K562 (cell line): ENCODE results near the gene TTBK2. TPM values are rescaled to one million over a fixed set of nuclear protein-coding genes. Genes with fewer than 3 reads are reported as not detected.

ENCODE experiments used
- ATAC-seq: fragments of 200-7000 bp; cut with Tn5 transposase; 3 replicates; pipeline ENCODE4 v1.9.1; 2020; ENCODE audit warnings: moderate library complexity
- BruUV-seq: library from RNA; stranded (reverse); fragments of 400-500 nt; replicated peaks from 2 replicates; lab custom pipeline; 2021; lab: Mats Ljungman, UMichigan
- CTCF ChIA-PET: fragments of 300-600 bp; formaldehyde crosslinking; extraction: SDS; loops from one replicate; lab custom pipeline; 2021; ENCODE audit warnings: low intra/inter-chr PET ratio; lab: Yijun Ruan, JAX
- POLR2A ChIA-PET: fragments of 300-600, 350-650 bp; sonication (Branson Sonifier 250); formaldehyde crosslinking; extraction: SDS; loops from one replicate; lab custom pipeline; 2021; ENCODE audit warnings: antibody characterized with exemption, inconsistent platforms; lab: Yijun Ruan, JAX
- DNase-seq, 4 experiments: peaks; one replicate each; pipeline versions ENCODE4 v3.0.0 to v3.0.0-alpha.2; 2011 to 2018; ENCODE audit warnings: low spot score in 3 of 4, mixed read lengths in 3 of 4; ENCODE audit errors: extremely low read depth in 1 of 4
- FAIRE-seq: peaks from 2 replicates; lab custom pipeline; 2011; peaks lifted over from hg19 to GRCh38; lab: Jason Lieb, UNC
- H2AFZ ChIP-seq: 2 replicates; pipeline ENCODE4 v1.6.0; 2011; ENCODE audit warnings: low read depth, low read length, control low read depth, inconsistent platforms
- H3K27ac ChIP-seq: fragments of 200-600 bp; 3 replicates; pipeline ENCODE4 v1.8.0; 2011; ENCODE audit warnings: low read depth, mild to moderate bottlenecking, control low read depth, inconsistent platforms, low read length, moderate library complexity, mixed read lengths; ENCODE audit errors: extremely low read depth
- H3K27me3 ChIP-seq, 2 experiments: fragments of 300-600 bp in 1 of 2; 2 replicates in 1 of 2; 3 replicates in 1 of 2; pipeline versions ENCODE4 v1.6.0 to v1.8.0; 2011; ENCODE audit warnings: inconsistent platforms in 2 of 2, low read length in 2 of 2, mild to moderate bottlenecking in 1 of 2, mixed read lengths in 1 of 2, moderate library complexity in 1 of 2; ENCODE audit not compliant: control insufficient read depth in 2 of 2, insufficient read depth in 2 of 2
- H3K36me3 ChIP-seq: fragments of 300-600 bp; 3 replicates; pipeline ENCODE4 v1.8.0; 2011; ENCODE audit warnings: mild to moderate bottlenecking, low read length, inconsistent platforms; ENCODE audit not compliant: control insufficient read depth, insufficient read depth
- H3K4me1 ChIP-seq, 2 experiments: fragments of 200-600 bp in 1 of 2; replicated peaks in 1 of 2; 2 replicates in 1 of 2; 3 replicates in 1 of 2; pipeline versions ENCODE4 v1.5.1 to v1.8.0; 2011; ENCODE audit warnings: inconsistent platforms in 2 of 2, low read length in 2 of 2, mild to moderate bottlenecking in 1 of 2, mixed read lengths in 1 of 2, moderate library complexity in 1 of 2; ENCODE audit not compliant: control insufficient read depth in 2 of 2, insufficient read depth in 2 of 2
- H3K4me2 ChIP-seq: 2 replicates; pipeline ENCODE4 v1.6.1; 2011; ENCODE audit warnings: low read length, control low read depth, inconsistent platforms, mixed read lengths; ENCODE audit not compliant: insufficient read depth
- H3K4me3 ChIP-seq: fragments of 200-600 bp; sonication (generic), shearing (Covaris generic); 2 replicates; pipeline ENCODE4 v1.5.1; 2016; ENCODE audit warnings: control low read depth, inconsistent platforms
- H3K79me2 ChIP-seq: fragments of 200-600 bp; 3 replicates; pipeline ENCODE4 v1.8.0; 2011; ENCODE audit warnings: low read length, inconsistent platforms; ENCODE audit not compliant: control insufficient read depth, insufficient read depth
- H3K9ac ChIP-seq, 2 experiments: 2 replicates each; pipeline versions ENCODE4 v1.6.0 to v1.6.1; 2011; ENCODE audit warnings: low read depth in 2 of 2, low read length in 2 of 2, control low read depth in 1 of 2, inconsistent platforms in 1 of 2, mild to moderate bottlenecking in 1 of 2, mixed read lengths in 1 of 2; ENCODE audit not compliant: insufficient read depth in 1 of 2
- H3K9me1 ChIP-seq: one replicate; pipeline ENCODE4 v1.6.0; 2011; ENCODE audit warnings: inconsistent platforms, mild to moderate bottlenecking, low read length, moderate library complexity; ENCODE audit not compliant: control insufficient read depth, insufficient read depth
- H3K9me3 ChIP-seq: replicated peaks from 2 replicates; pipeline ENCODE4 v1.5.1; 2011; ENCODE audit warnings: low read depth, low read length, inconsistent platforms; ENCODE audit not compliant: control insufficient read depth, insufficient read depth
- H4K20me1 ChIP-seq: replicated peaks from 2 replicates; pipeline ENCODE4 v1.6.1; 2011; ENCODE audit warnings: low read length, inconsistent platforms, mixed read lengths; ENCODE audit not compliant: control insufficient read depth, insufficient read depth
- EHMT2 ChIP-seq: fragments of 450-650 bp; IDR thresholded peaks from 2 replicates; pipeline ENCODE4 v1.6.1; 2018; ENCODE audit warnings: antibody characterized with exemption
- FOXA1 ChIP-seq: fragments of 450-650 bp; IDR thresholded peaks from 2 replicates; pipeline ENCODE4 v1.6.1; 2016; ENCODE audit warnings: mild to moderate bottlenecking, borderline replicate concordance
- IFI16 ChIP-seq: fragments of 250-450 bp; sonication (Bioruptor Pico); IDR thresholded peaks from 2 replicates; pipeline ENCODE4 v2.1.2; 2022; ENCODE audit warnings: mild to moderate bottlenecking, inconsistent platforms
- POLR2G ChIP-seq: fragments of 200-400 bp; formaldehyde crosslinking; IDR thresholded peaks from 2 replicates; pipeline ENCODE4 v1.6.1; 2017; ENCODE audit warnings: low read depth, mild to moderate bottlenecking, antibody characterized with exemption, low read length, moderate library complexity
- RAD51 ChIP-seq: fragments of 450-650 bp; IDR thresholded peaks from 2 replicates; pipeline ENCODE4 v1.7.1; 2016; ENCODE audit warnings: low read depth, mild to moderate bottlenecking, borderline replicate concordance
- RFX5 ChIP-seq: IDR thresholded peaks from 2 replicates; pipeline ENCODE4 v1.6.1; 2011; ENCODE audit warnings: low read depth, mild to moderate bottlenecking, improper control_type of control experiment, low read length
- ZBTB12 ChIP-seq: fragments of 250-450 bp; sonication (Bioruptor Pico); IDR thresholded peaks from 2 replicates; pipeline ENCODE4 v1.4.0; 2020
- WGBS: fragments of 100-300 bp; shearing (Covaris generic); methylation state at CpG from one replicate; pipeline ENCODE4 v1.1.6; 2016; ENCODE audit warnings: low coverage, mixed read lengths; ENCODE audit not compliant: insufficient coverage; ENCODE audit errors: missing lambda C conversion rate; 5-methylcytosine and 5-hydroxymethylcytosine counted together
- in situ Hi-C: fragments of 300-500 bp; cut with MboI; formaldehyde crosslinking; loops from 4 replicates; pipeline ENCODE4 v1.15.0; 2018; ENCODE audit warnings: inconsistent platforms, mixed read lengths
- intact Hi-C: fragments of 100-400 bp; cut with micrococcal nuclease; formaldehyde crosslinking; loops from 2 replicates; pipeline ENCODE4 v1.14.2; 2022
- polyA plus RNA-seq, 8 experiments: library from polyadenylated mRNA; depleted of rRNA in 4 of 8; stranded (reverse) in 5 of 8; unstranded in 3 of 8; fragments of >200 nt; fragmentation: Nextera tagmentation in 2 of 8; fragmentation: Illumina TruSeq in 1 of 8; extraction: Ambion mirVana in 2 of 8; extraction: Trizol in 1 of 8; gene quantifications; 2 replicates each; pipeline versions ENCODE4 v1.2.1 to v1.2.3, GENCODE V29; 2011 to 2014; ENCODE audit warnings: inconsistent platforms in 1 of 8, missing spikeins in 1 of 8
- total RNA-seq, 7 experiments: library from RNA; depleted of rRNA in 6 of 7; stranded (reverse); fragments of >200 nt in 6 of 7; fragmentation: Illumina TruSeq in 2 of 7; extraction: Trizol in 2 of 7; gene quantifications; 2 replicates each; pipeline versions ENCODE4 v1.2.1 to v1.2.3, GENCODE V29; 2011 to 2021; ENCODE audit warnings: low replicate concordance in 1 of 7

The TTBK2 gene
- total and polyA plus RNA-seq, 9 of the 15 experiments (the other 6 are each of a cell fraction or from before 2014, with no cell fraction given), result 0.89 to 8.0 (median 4.8) TPM

DNA sequence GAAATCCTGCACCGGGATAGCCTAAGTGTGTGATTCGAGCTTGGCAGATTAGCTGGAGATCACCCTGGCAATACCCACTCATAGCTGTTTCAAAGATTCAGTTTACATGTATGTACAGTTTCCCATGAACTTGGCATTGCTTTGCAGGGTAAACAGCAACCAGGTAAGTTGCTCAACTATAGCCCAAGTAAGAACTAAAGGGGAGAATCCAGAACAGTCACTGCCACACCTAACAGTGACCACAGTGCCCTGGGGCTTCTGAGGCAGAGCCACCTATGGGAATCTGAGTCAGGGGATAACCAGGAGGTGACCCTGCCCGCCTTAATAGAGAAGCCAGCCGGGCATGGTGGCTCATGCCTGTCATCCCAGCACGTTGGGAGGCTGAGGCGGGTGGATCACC, 199.6 kb downstream of the TTBK2 start:
- no peak overlapping the region for H2AFZ ChIP-seq
- no peak for FAIRE-seq
- no peak overlapping the region for H3K9ac ChIP-seq
- 86% methylated on average over 6 of the region's 6 CpGs for WGBS
- BruUV-seq, result no TSS peak
- peaks cover 5% of the 10 kb centered on the region for H3K9me1 ChIP-seq
- TF ChIP-seq RFX5 (no peak), POLR2G (no peak), EHMT2 (no peak), ZBTB12 (CRISPR knock-in tag) (no peak), IFI16 (CRISPR knock-in tag) (no peak), FOXA1 (no peak), RAD51 (no peak)
- no peaks in the 10 kb centered on the region for H4K20me1 ChIP-seq
- H3K4me2 ChIP-seq, result no peak overlapping the region
- DNase-seq, result no peak
- POLR2A ChIA-PET, result no interaction called here
- no peak overlapping the region for H3K4me3 ChIP-seq
- CTCF ChIA-PET, result interaction anchor here (0.5 kb wide), 1 partner anchor 10 kb away, joined by 3 read pairs; no protein-coding TSS in a partner anchor
- intact Hi-C loops, result no loop called here
- no peaks in the 10 kb centered on the region for H3K27me3 ChIP-seq
- ATAC-seq, result no peak
- H3K36me3 ChIP-seq, result peaks cover 50% of the 10 kb centered on the region; the same call in 2 of the 3 replicates
- no peaks in the 10 kb centered on the region for H3K9me3 ChIP-seq
- in situ Hi-C loops, result no loop called here
- no peaks in the 10 kb centered on the region for H3K4me1 ChIP-seq
- no peaks in the 10 kb centered on the region for H3K79me2 ChIP-seq
- no peak overlapping the region for H3K27ac ChIP-seq
